HepG2 (cell line): ENCODE data around the gene TNS4. TPM values are rescaled to one million over a fixed set of nuclear protein-coding genes. Genes with fewer than 3 reads are reported as not detected.

ENCODE experiments used
- CENPX ChIP-seq: sonication (generic); formaldehyde crosslinking; IDR thresholded peaks from 2 replicates; pipeline ENCODE4 v1.9.0; 2021; ENCODE audit warnings: mild to moderate bottlenecking, missing genetic modification reagents, moderate library complexity
- FOSL2 ChIP-seq: sonication (generic); formaldehyde crosslinking; IDR thresholded peaks from 2 replicates; pipeline ENCODE4 v1.4.0; 2020; ENCODE audit warnings: missing genetic modification reagents
- GLMP ChIP-seq: sonication (generic); formaldehyde crosslinking; IDR thresholded peaks from 2 replicates; pipeline ENCODE4 v1.9.0; 2021; ENCODE audit warnings: missing genetic modification reagents, mild to moderate bottlenecking, borderline replicate concordance
- PATZ1 ChIP-seq: sonication (generic); formaldehyde crosslinking; IDR thresholded peaks from 2 replicates; pipeline ENCODE4 v1.4.0; 2020; ENCODE audit warnings: missing genetic modification reagents
- PRPF4 ChIP-seq: fragments of 200-400 bp; formaldehyde crosslinking; IDR thresholded peaks from 2 replicates; pipeline ENCODE4 v1.6.1; 2016; ENCODE audit warnings: low read length, low read depth; ENCODE audit not compliant: poor library complexity, severe bottlenecking
- RAD51 ChIP-seq: fragments of 450-650 bp; IDR thresholded peaks from 2 replicates; pipeline ENCODE4 v1.6.1; 2016; ENCODE audit warnings: borderline replicate concordance
- SKI ChIP-seq: fragments of 450-650 bp; IDR thresholded peaks from one replicate; pipeline ENCODE4 v1.6.1; 2018; ENCODE audit warnings: mild to moderate bottlenecking; ENCODE audit not compliant: partially characterized antibody
- SNAPC4 ChIP-seq: sonication (generic); formaldehyde crosslinking; IDR thresholded peaks from 2 replicates; pipeline ENCODE4 v1.4.0; 2020; ENCODE audit warnings: mild to moderate bottlenecking, missing genetic modification reagents
- SOX6 ChIP-seq, 2 experiments: fragments of 450-650 bp in 1 of 2; sonication (generic) in 1 of 2; formaldehyde crosslinking in 1 of 2; IDR thresholded peaks; 2 replicates each; pipeline versions ENCODE4 v1.4.0 to v1.6.1; 2017 to 2020; ENCODE audit warnings: antibody characterized with exemption in 1 of 2, mild to moderate bottlenecking in 1 of 2, missing genetic modification reagents in 1 of 2
- SRY ChIP-seq: sonication (generic); formaldehyde crosslinking; IDR thresholded peaks from 2 replicates; pipeline ENCODE4 v1.8.0; 2022; ENCODE audit warnings: mild to moderate bottlenecking, missing genetic modification reagents
- TEF ChIP-seq: sonication (generic); formaldehyde crosslinking; IDR thresholded peaks from 2 replicates; pipeline ENCODE4 v1.5.0; 2020; ENCODE audit warnings: missing genetic modification reagents
- ZBTB44 ChIP-seq: sonication (generic); formaldehyde crosslinking; IDR thresholded peaks from 2 replicates; pipeline ENCODE4 v1.4.0; 2020; ENCODE audit warnings: missing genetic modification reagents
- ZBTB7A ChIP-seq: sonication (generic); formaldehyde crosslinking; IDR thresholded peaks from 2 replicates; pipeline ENCODE4 v1.8.0; 2022; ENCODE audit warnings: mild to moderate bottlenecking, missing genetic modification reagents
- ZNF605 ChIP-seq: sonication (generic); formaldehyde crosslinking; IDR thresholded peaks from 2 replicates; pipeline ENCODE4 v1.8.0; 2022; ENCODE audit warnings: mild to moderate bottlenecking, missing genetic modification reagents
- ZNF800 ChIP-seq: sonication (generic); formaldehyde crosslinking; IDR thresholded peaks from 2 replicates; pipeline ENCODE4 v1.4.0; 2020; ENCODE audit warnings: missing genetic modification reagents
- ZSCAN9 ChIP-seq: IDR thresholded peaks from 2 replicates; pipeline ENCODE4 v1.6.1; 2016; ENCODE audit warnings: borderline replicate concordance
- polyA plus RNA-seq, 8 experiments: library from polyadenylated mRNA; depleted of rRNA in 3 of 8; stranded (reverse) in 7 of 8; unstranded in 1 of 8; fragments of >200 nt; fragmentation: Illumina TruSeq in 4 of 8; extraction: Trizol in 4 of 8; gene quantifications; 2 replicates each; pipeline versions ENCODE4 v1.2.1 to v1.2.3, GENCODE V29; 2011 to 2016; ENCODE audit warnings: low read depth in 4 of 8, missing spikeins in 1 of 8, mixed read lengths in 1 of 8; ENCODE audit not compliant: insufficient read depth in 1 of 8
- total RNA-seq, 5 experiments: library from RNA; depleted of rRNA; stranded (reverse); fragments of >200 nt; fragmentation: Illumina TruSeq; extraction: Trizol; gene quantifications; 2 replicates each; pipeline ENCODE4 v1.2.3, GENCODE V29; 2016; ENCODE audit warnings: low read depth in 1 of 5

Gene TNS4
- total and polyA plus RNA-seq, 2 of the 13 experiments (the other 11 are each of a cell fraction or from before 2014, with no cell fraction given), result 0.58 to 2.1 TPM

GRCh38 chr17:40516581-40517285 is 15.3 kb upstream of the TNS4 start (continued):
- no peak for TF ChIP-seq SNAPC4 (CRISPR knock-in tag)
- TF ChIP-seq SOX6 (IDR thresholded peaks at IDR 0.05), result no peak
- 0 out of 2 replicates have a peak, but pooled peaks have one; percentile 28 for TF ChIP-seq SOX6 (CRISPR knock-in tag; IDR thresholded peaks at IDR 0.05)
- no peak for TF ChIP-seq TEF
- no peak for TF ChIP-seq ZNF800 (CRISPR knock-in tag)
- TF ChIP-seq ZBTB7A (CRISPR knock-in tag), result no peak
- TF ChIP-seq ZSCAN9 (CRISPR knock-in tag), result 0 out of 2 replicates have a peak, but pooled peaks have one; percentile 21
- TF ChIP-seq ZNF605, result no peak
- TF ChIP-seq PRPF4, result no peak
- peak; percentile 44 for TF ChIP-seq FOSL2 (CRISPR knock-in tag)
- TF ChIP-seq GLMP (CRISPR knock-in tag), result no peak
- TF ChIP-seq CENPX, result no peak
- no peak for TF ChIP-seq RAD51
- TF ChIP-seq SRY, result no peak
- no peak for TF ChIP-seq SKI
- TF ChIP-seq ZBTB44 (CRISPR knock-in tag), result no peak
- peak; percentile 43; the same call in 1 of the 2 replicates for TF ChIP-seq PATZ1 (CRISPR knock-in tag)
